Cardiac muscle cell (in vitro differentiated cells and primary cell): ENCODE results near the gene ZMYND11. TPM values are rescaled to one million over a fixed set of nuclear protein-coding genes. Genes with fewer than 3 reads are reported as not detected.

ENCODE experiments used
- DNase-seq, 2 donors: peaks; one replicate each; pipeline versions ENCODE4 v3.0.0 to v3.0.0-alpha.2; 2010 to 2017; ENCODE audit warnings: low read depth in 1 of 2, low spot score in 1 of 2
- H3K27ac ChIP-seq: fragments of 200-600 bp; sonication (generic); 2 replicates; pipeline ENCODE4 v1.5.1; 2016
- H3K27me3 ChIP-seq: fragments of 200-600 bp; sonication (generic); 2 replicates; pipeline ENCODE4 v1.6.0; 2016; ENCODE audit warnings: control low read depth
- H3K36me3 ChIP-seq: fragments of 200-600 bp; sonication (generic); 2 replicates; pipeline ENCODE4 v1.5.1; 2016; ENCODE audit warnings: control low read depth
- H3K4me1 ChIP-seq: fragments of 200-600 bp; sonication (generic); 2 replicates; pipeline ENCODE4 v1.8.1; 2017; ENCODE audit warnings: low read depth, mild to moderate bottlenecking, mixed run types
- H3K4me3 ChIP-seq: fragments of 200-600 bp; sonication (generic); 2 replicates; pipeline ENCODE4 v1.5.1; 2016; ENCODE audit warnings: mild to moderate bottlenecking
- H3K9me3 ChIP-seq: fragments of 200-600 bp; sonication (generic); 2 replicates; pipeline ENCODE4 v1.5.1; 2017; ENCODE audit warnings: low read depth, mild to moderate bottlenecking, control low read depth
- polyA plus RNA-seq: library from polyadenylated mRNA; unstranded; fragments of >200 nt; fragmentation: Nextera tagmentation; extraction: Ambion mirVana; gene quantifications from 2 replicates; pipeline ENCODE4 v1.2.1, GENCODE V29; 2016
- total RNA-seq: library from RNA; depleted of rRNA; stranded (reverse); fragments of >200 nt; gene quantifications from 2 replicates; pipeline ENCODE4 v1.2.3, GENCODE V29; 2016
- TF ChIP-seq, protein P1 (sequence below): IDR thresholded peaks from 2 replicates; pipeline ENCODE4 v1.5.1; 2012; ENCODE audit warnings: low read depth, mild to moderate bottlenecking, low read length

Gene ZMYND11
- total and polyA plus RNA-seq, 2 experiments from 2014 or later = 34.3 to 65.8 TPM

DNA sequence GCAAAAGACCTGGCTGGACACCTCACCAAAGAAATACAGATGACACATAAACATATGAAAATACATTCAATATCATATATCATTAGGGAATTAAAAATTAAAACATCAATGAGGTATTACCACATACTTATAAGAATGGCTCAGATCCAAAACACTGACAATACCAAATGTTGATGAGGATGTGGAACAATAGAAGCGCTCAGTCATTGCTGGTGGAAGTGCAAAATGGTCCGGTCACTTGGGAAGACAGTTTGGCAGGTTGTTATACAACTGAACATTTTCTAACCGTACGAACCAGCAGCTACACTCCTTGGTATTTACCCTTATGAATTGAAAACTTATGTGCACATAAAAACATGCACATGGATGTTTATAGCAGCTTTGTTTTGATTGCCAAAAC, 38.5 kb downstream of the ZMYND11 start:
- H3K27ac ChIP-seq = no peak overlapping the region
- no peak overlapping the region for H3K4me3 ChIP-seq
- peaks cover 7% of the 10 kb centered on the region for H3K4me1 ChIP-seq
- H3K9me3 ChIP-seq = no peaks in the 10 kb centered on the region
- no peak for DNase-seq
- no peaks in the 10 kb centered on the region for H3K27me3 ChIP-seq
- TF ChIP-seq, protein P1, sequence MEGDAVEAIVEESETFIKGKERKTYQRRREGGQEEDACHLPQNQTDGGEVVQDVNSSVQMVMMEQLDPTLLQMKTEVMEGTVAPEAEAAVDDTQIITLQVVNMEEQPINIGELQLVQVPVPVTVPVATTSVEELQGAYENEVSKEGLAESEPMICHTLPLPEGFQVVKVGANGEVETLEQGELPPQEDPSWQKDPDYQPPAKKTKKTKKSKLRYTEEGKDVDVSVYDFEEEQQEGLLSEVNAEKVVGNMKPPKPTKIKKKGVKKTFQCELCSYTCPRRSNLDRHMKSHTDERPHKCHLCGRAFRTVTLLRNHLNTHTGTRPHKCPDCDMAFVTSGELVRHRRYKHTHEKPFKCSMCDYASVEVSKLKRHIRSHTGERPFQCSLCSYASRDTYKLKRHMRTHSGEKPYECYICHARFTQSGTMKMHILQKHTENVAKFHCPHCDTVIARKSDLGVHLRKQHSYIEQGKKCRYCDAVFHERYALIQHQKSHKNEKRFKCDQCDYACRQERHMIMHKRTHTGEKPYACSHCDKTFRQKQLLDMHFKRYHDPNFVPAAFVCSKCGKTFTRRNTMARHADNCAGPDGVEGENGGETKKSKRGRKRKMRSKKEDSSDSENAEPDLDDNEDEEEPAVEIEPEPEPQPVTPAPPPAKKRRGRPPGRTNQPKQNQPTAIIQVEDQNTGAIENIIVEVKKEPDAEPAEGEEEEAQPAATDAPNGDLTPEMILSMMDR = no peak
- H3K36me3 ChIP-seq = no peaks in the 10 kb centered on the region

DNA sequence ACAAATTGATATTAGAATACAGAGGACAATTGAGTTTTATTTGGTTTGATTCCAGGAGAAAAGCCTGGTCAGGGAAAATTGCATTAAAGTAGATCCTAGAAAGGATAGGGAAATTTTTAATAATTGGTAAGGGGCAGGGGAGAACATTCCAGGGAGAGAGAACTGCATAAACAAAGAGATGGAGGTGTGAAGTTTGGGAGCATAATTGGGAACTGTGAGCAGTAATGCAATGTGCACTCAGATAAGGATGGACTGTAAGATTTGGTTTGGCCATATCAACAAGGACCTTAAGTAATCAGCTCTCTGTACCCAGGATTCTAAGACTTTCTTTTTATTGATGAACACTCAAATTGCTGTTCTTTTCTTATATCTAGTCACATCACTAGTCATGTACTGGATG, 41.4 kb downstream of the ZMYND11 start:
- no peak overlapping the region for H3K27ac ChIP-seq
- peaks cover 11% of the 10 kb centered on the region for H3K4me1 ChIP-seq
- DNase-seq = no peak
- TF ChIP-seq, protein P1 = no peak
- H3K27me3 ChIP-seq = no peaks in the 10 kb centered on the region
- peaks cover 15% of the 10 kb centered on the region for H3K36me3 ChIP-seq
- H3K4me3 ChIP-seq = no peak overlapping the region
- H3K9me3 ChIP-seq = no peaks in the 10 kb centered on the region

DNA sequence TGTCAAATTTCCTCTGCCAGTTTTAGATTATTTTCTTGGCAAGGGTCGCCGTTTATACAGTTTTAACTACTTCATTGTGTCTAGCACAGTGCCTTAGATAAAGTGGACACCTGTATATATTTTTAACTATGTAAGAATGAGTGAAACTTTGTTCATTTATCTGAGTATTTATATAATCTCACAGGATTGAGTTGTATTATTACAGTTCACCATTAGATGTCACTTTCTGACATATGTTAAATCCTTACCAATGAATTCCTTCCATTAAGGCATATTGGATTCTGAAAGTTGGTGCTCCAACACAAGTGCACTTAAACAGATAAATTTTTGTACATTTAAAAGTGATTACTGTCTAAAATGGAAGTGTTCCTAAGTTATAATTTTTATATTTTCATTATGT, 43.0 kb downstream of the ZMYND11 start:
- DNase-seq = peak; percentile 5 to 65
- TF ChIP-seq, protein P1 = peak; percentile 37
- no peaks in the 10 kb centered on the region for H3K9me3 ChIP-seq
- H3K36me3 ChIP-seq = peaks cover 15% of the 10 kb centered on the region
- H3K27ac ChIP-seq = no peak overlapping the region
- no peaks in the 10 kb centered on the region for H3K27me3 ChIP-seq
- peaks cover 11% of the 10 kb centered on the region for H3K4me1 ChIP-seq
- no peak overlapping the region for H3K4me3 ChIP-seq

DNA sequence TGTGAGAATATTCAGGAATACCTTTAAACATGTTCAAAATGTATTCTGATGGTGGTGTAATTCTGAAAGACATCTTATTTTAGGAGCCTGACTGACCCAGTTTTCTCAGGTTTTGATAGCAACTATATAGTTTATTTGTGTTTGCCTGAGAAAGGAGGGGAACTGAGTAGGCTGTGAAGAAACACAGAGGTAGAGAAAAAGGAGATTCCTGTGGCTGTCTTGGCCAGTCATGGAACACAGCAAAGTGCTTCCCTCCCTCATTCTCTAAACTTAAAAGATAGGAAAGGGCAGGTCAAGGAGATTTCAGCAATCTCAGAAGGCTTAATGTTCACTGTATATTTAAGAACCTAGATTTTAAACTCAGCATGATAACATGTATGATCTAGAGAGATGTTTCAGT, 43.5 kb downstream of the ZMYND11 start:
- Histone ChIP-seq H3K4me1 (peaks cover 11% of the 10 kb centered on the region), H3K27ac (peak overlapping the region; percentile 72), H3K4me3 (no peak overlapping the region), H3K36me3 (peaks cover 15% of the 10 kb centered on the region), H3K9me3 (no peaks in the 10 kb centered on the region), H3K27me3 (no peaks in the 10 kb centered on the region)
- TF ChIP-seq, protein P1 = no peak
- DNase-seq = no peak

DNA sequence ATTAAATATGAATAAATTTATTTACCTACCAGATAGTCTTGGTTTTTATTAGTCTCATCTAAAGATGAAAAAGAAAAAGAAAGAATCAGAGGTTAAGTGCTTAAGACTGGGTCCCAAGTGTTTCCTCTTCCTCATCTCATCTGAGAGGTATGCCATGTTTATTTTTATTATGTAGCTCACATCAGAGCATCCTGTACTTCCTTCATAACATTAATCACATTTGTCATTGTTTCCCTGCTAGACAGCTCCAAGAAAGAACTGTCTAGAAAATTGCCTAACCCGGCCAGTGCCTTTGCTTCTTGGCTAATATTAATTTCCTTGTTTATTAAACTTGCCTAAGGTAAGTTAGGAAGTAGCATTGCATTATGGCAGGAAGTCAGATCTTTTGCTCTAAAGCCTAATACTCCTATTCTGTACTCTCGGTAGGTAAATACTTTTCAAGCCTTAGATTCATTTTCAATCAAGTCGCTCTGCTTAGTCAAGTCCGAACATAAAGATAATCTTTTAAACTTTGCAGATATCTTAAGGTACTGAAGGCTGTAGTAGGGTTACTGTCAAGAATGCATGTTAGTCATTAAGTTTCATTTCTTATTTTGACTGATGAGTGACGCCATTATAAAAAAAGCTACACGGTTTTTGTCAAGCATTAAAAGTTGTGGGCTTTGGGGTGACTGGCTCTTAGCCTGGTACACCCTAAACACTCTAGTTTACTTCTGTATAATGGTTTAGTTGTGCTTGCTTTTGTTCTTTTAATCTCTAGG, 47.4 kb downstream of the ZMYND11 start:
- peak in 1 of 2 donors; percentile 6 for DNase-seq

More for the DNA sequence above, 47.4 kb downstream of the ZMYND11 start:
- Histone ChIP-seq H3K27ac (no peak overlapping the region), H3K27me3 (no peaks in the 10 kb centered on the region), H3K36me3 (peaks cover 15% of the 10 kb centered on the region), H3K9me3 (no peaks in the 10 kb centered on the region), H3K4me1 (peaks cover 11% of the 10 kb centered on the region), H3K4me3 (no peak overlapping the region)
- TF ChIP-seq, protein P1 = no peak
